SK-N-SH (cell line): ENCODE data around the gene MMAB. TPM values are rescaled to one million over a fixed set of nuclear protein-coding genes. Genes with fewer than 3 reads are reported as not detected.

Experiments
- CTCF ChIA-PET: fragments of 300-600, 350-600 bp; formaldehyde crosslinking; extraction: SDS; loops from one replicate; lab custom pipeline; 2021; lab: Yijun Ruan, JAX
- POLR2A ChIA-PET: fragments of 350-600 bp; sonication (Branson Sonifier 250); formaldehyde crosslinking; extraction: SDS; loops from one replicate; lab custom pipeline; 2020; ENCODE audit warnings: antibody characterized with exemption, inconsistent platforms; lab: Yijun Ruan, JAX
- DNase-seq: peaks from one replicate; pipeline ENCODE4 v3.0.0; 2012
- H2AFZ ChIP-seq: fragments of 200-600 bp; sonication (generic); 2 replicates; pipeline ENCODE4 v1.8.1; 2016; ENCODE audit warnings: antibody characterized with exemption, mild to moderate bottlenecking, low read depth
- H3F3A ChIP-seq: fragments of 200-600 bp; sonication (generic); replicated peaks from 2 replicates; pipeline ENCODE3; 2016; ENCODE audit warnings: antibody characterized with exemption, mild to moderate bottlenecking; ENCODE audit not compliant: insufficient read depth
- H3K27ac ChIP-seq, 2 experiments: fragments of 200-500 bp in 1 of 2; fragments of 200-600 bp in 1 of 2; sonication (Bioruptor generic) in 1 of 2; sonication (generic), shearing (Covaris generic) in 1 of 2; 2 replicates each; pipeline versions ENCODE4 v1.5.1 to v1.6.1; 2014 to 2016; ENCODE audit warnings: low read depth in 2 of 2, inconsistent platforms in 1 of 2, low read length in 1 of 2, mild to moderate bottlenecking in 1 of 2, mixed read lengths in 1 of 2
- H3K27me3 ChIP-seq: fragments of 200-600 bp; sonication (generic), shearing (Covaris generic); 2 replicates; pipeline ENCODE4 v1.6.1; 2016; ENCODE audit warnings: mixed run types; ENCODE audit not compliant: insufficient read depth
- H3K36me3 ChIP-seq, 2 experiments: fragments of 200-500 bp in 1 of 2; fragments of 200-600 bp in 1 of 2; sonication (Bioruptor generic) in 1 of 2; sonication (generic) in 1 of 2; replicated peaks in 1 of 2; 2 replicates each; pipeline versions ENCODE3 to v1.5.1; 2014 to 2016; ENCODE audit warnings: low read length in 1 of 2, mild to moderate bottlenecking in 1 of 2; ENCODE audit not compliant: insufficient read depth in 2 of 2, control insufficient read depth in 1 of 2
- H3K4me1 ChIP-seq, 2 experiments: fragments of 200-500 bp in 1 of 2; fragments of 200-600 bp in 1 of 2; sonication (Bioruptor generic) in 1 of 2; sonication (generic), shearing (Covaris generic) in 1 of 2; 2 replicates each; pipeline versions ENCODE4 v1.5.1 to v1.6.1; 2014 to 2016; ENCODE audit warnings: low read depth in 1 of 2, low read length in 1 of 2, mixed run types in 1 of 2; ENCODE audit not compliant: insufficient read depth in 2 of 2, control insufficient read depth in 1 of 2
- H3K4me2 ChIP-seq: fragments of 200-600 bp; sonication (generic), shearing (Covaris generic); 2 replicates; pipeline ENCODE4 v1.6.1; 2017; ENCODE audit warnings: mixed run types
- H3K4me3 ChIP-seq, 2 experiments: fragments of 200-500 bp in 1 of 2; fragments of 200-600 bp in 1 of 2; sonication (Bioruptor generic) in 1 of 2; sonication (generic), shearing (Covaris generic) in 1 of 2; 2 replicates each; pipeline versions ENCODE4 v1.5.1 to v1.8.1; 2014 to 2016; ENCODE audit warnings: low read depth in 2 of 2, inconsistent platforms in 1 of 2, low read length in 1 of 2, mild to moderate bottlenecking in 1 of 2, mixed read lengths in 1 of 2, moderate library complexity in 1 of 2
- H3K79me2 ChIP-seq: fragments of 200-600 bp; sonication (generic); 2 replicates; pipeline ENCODE4 v1.8.1; 2017; ENCODE audit warnings: mild to moderate bottlenecking; ENCODE audit not compliant: insufficient read depth
- H3K9ac ChIP-seq: fragments of 200-600 bp; sonication (generic); 2 replicates; pipeline ENCODE4 v1.6.1; 2017; ENCODE audit warnings: mixed run types
- H3K9me2 ChIP-seq: fragments of 200-600 bp; sonication (generic); 2 replicates; pipeline ENCODE4 v1.6.1; 2017; ENCODE audit warnings: mixed run types
- H3K9me3 ChIP-seq: fragments of 200-600 bp; sonication (generic); 2 replicates; pipeline ENCODE4 v1.6.1; 2017; ENCODE audit warnings: mixed run types, mild to moderate bottlenecking, moderate library complexity
- H4K20me1 ChIP-seq: fragments of 200-600 bp; sonication (generic); 2 replicates; pipeline ENCODE4 v1.6.1; 2017; ENCODE audit warnings: mild to moderate bottlenecking, mixed run types; ENCODE audit not compliant: insufficient read depth
- CHD2 ChIP-seq: fragments of 150-350 bp; IDR thresholded peaks from 2 replicates; pipeline ENCODE4 v1.6.1; 2018; ENCODE audit warnings: low read length; ENCODE audit not compliant: partially characterized antibody
- IRF3 ChIP-seq: fragments of 150-350 bp; IDR thresholded peaks from 2 replicates; pipeline ENCODE4 v1.6.1; 2016; ENCODE audit warnings: mild to moderate bottlenecking, low read depth, low read length
- PBX3 ChIP-seq: IDR thresholded peaks from 2 replicates; pipeline ENCODE4; 2012
- RAD21 ChIP-seq: IDR thresholded peaks from 2 replicates; pipeline ENCODE4 v1.6.1; 2012; ENCODE audit warnings: mild to moderate bottlenecking, low read length
- RFX5 ChIP-seq: IDR thresholded peaks from 2 replicates; pipeline ENCODE4 v1.6.1; 2012; ENCODE audit warnings: mild to moderate bottlenecking, improper control_type of control experiment, low read length
- RXRA ChIP-seq: IDR thresholded peaks from 2 replicates; pipeline ENCODE4 v1.4.0; 2012; ENCODE audit warnings: low read depth, mild to moderate bottlenecking, borderline replicate concordance
- SMC3 ChIP-seq: IDR thresholded peaks from 2 replicates; pipeline ENCODE4 v1.6.1; 2012; ENCODE audit warnings: low read depth, low read length, improper control_type of control experiment
- USF2 ChIP-seq: fragments of 150-350 bp; IDR thresholded peaks from 2 replicates; pipeline ENCODE4 v1.6.1; 2017; ENCODE audit warnings: antibody characterized with exemption, low read length, low read depth, borderline replicate concordance
- YY1 ChIP-seq: IDR thresholded peaks from 2 replicates; pipeline ENCODE4 v1.4.0; 2012; ENCODE audit warnings: low read depth, mild to moderate bottlenecking
- ZBTB33 ChIP-seq: IDR thresholded peaks from 2 replicates; pipeline ENCODE4 v1.4.0; 2012; ENCODE audit warnings: low read depth, borderline replicate concordance
- WGBS: methylation state at CpG from one replicate; pipeline ENCODE4 v1.1.6; 2017; ENCODE audit warnings: low lambda C conversion rate; 5-methylcytosine and 5-hydroxymethylcytosine counted together
- polyA plus RNA-seq, 3 experiments: library from polyadenylated mRNA; depleted of rRNA; stranded (reverse); fragments of >200 nt; gene quantifications; 2 replicates each; pipeline ENCODE4 v1.2.3, GENCODE V29; 2012

MMAB gene
- polyA plus RNA-seq, 1 of the 3 experiments (the other 2 are of a cell fraction), result 15.9 TPM

GRCh38 chr12:109563291-109564284 is 9.7 kb downstream of the MMAB start:
- Histone ChIP-seq H4K20me1 (no peaks in the 10 kb centered on the region), H3K4me3 (no peak overlapping the region), H3K79me2 (no peaks in the 10 kb centered on the region), H3K9ac (no peak overlapping the region), H3K36me3 (peaks cover 0 to 17% of the 10 kb centered on the region in 2 experiments), H3K27me3 (no peaks in the 10 kb centered on the region), H3K4me1 (peaks cover 0 to 4% of the 10 kb centered on the region in 2 experiments; a peak in 1 of 4 replicates), H3K9me3 (no peaks in the 10 kb centered on the region), H3K4me2 (no peak overlapping the region), H3K27ac (no peak overlapping the region), H2AFZ (no peak overlapping the region), H3F3A (no peaks in the 10 kb centered on the region), H3K9me2 (no peaks in the 10 kb centered on the region)
- CTCF ChIA-PET, result interaction anchor here (1.5 kb wide), 1 partner anchor 282 kb away, joined by 4 read pairs; no protein-coding TSS in a partner anchor
- TF ChIP-seq RAD21, result no peak
- no peak for TF ChIP-seq IRF3
- TF ChIP-seq RXRA, result no peak
- TF ChIP-seq YY1, result no peak
- TF ChIP-seq USF2, result no peak
- no peak for TF ChIP-seq RFX5
- no peak for TF ChIP-seq PBX3
- TF ChIP-seq SMC3, result no peak
- TF ChIP-seq ZBTB33, result no peak
- no peak for TF ChIP-seq CHD2
- 93% methylated on average over 30 of the region's 30 CpGs for WGBS
- POLR2A ChIA-PET, result interaction anchor here (0.6 to 0.7 kb wide), 3 partner anchors 11 to 809 kb away, joined by 3 read pairs; no protein-coding TSS in a partner anchor
- DNase-seq, result no peak
